Thyroid gland (tissue), 4 donors: ENCODE measurements around the gene ECEL1.

Source experiments
- CTCF ChIP-seq, 6 experiments: fragments of 200-600 bp in 3 of 6; fragments of 450-650 bp in 3 of 6; sonication (generic) in 3 of 6; IDR thresholded peaks; one replicate each; pipeline ENCODE4 v1.5.1; 2016 to 2019; ENCODE audit warnings: antibody characterized with exemption in 6 of 6, mild to moderate bottlenecking in 2 of 6, inconsistent platforms in 1 of 6, moderate library complexity in 1 of 6
- POLR2A ChIP-seq, 2 donors: fragments of 450-650 bp; IDR thresholded peaks; one replicate each; pipeline ENCODE4 v1.6.1; 2017; ENCODE audit warnings: antibody characterized with exemption in 2 of 2, mild to moderate bottlenecking in 2 of 2, moderate library complexity in 1 of 2

GRCh38 chr2:232495292-232495691 is 7.7 kb upstream of the ECEL1 start:
- no peak for TF ChIP-seq CTCF (IDR thresholded peaks at IDR 0.05)
- TF ChIP-seq POLR2A (IDR thresholded peaks at IDR 0.05): no peak
